Heart left ventricle (tissue), 13 donors: ENCODE data around the gene S100P.

Experiments
- POLR2A ChIP-seq, 2 donors: fragments of 450-650 bp; IDR thresholded peaks; one replicate each; pipeline ENCODE4 v1.6.1; 2017; ENCODE audit warnings: antibody characterized with exemption in 2 of 2, mild to moderate bottlenecking in 2 of 2, moderate library complexity in 2 of 2
- TF ChIP-seq, protein P1 (sequence below), 12 donors: fragments of 200-600 bp; sonication (generic) in 4 of 12; IDR thresholded peaks; one replicate each; pipeline versions ENCODE4 v1.5.0 to v1.8.0; 2018 to 2022; ENCODE audit warnings: antibody characterized with exemption in 12 of 12, mild to moderate bottlenecking in 5 of 12
- donor health status: ischemic (EF 13 %, LVEDD 7.1; RV severe dilation, severe dysfunction).
- donor health status: DM: no; HTN: yes; CAD: no.
- donor health status: DM: no; HTN: no; CAD: no.
- donor health status: ischemic (EF 25% LVEDD 6.9; RV normal size, moderate dysfunction).
- donor health status: ischemic (EF 25% LVEDD 5.7; RV mildly dilated, moderate dysfunction).
- donor health status: ischemic (EF 35%, LVEDD 5.7; RV mildly dilated, moderate dysfunction).
- donor health status: nonischemic (EF 11% LVEDD 7.7; RV severe dilation, severe dysfunction).
- donor health status: DM: yes; HTN: yes; CAD: no.
- donor health status: PGD.
- donor health status: ischemic (EF 29% LVEDD 5.4; RV normal size, mild dysfunction).
- donor health status: nonischemic (EF 23%, LVEDD 6.1; RV moderate dilation, normal function).

DNA sequence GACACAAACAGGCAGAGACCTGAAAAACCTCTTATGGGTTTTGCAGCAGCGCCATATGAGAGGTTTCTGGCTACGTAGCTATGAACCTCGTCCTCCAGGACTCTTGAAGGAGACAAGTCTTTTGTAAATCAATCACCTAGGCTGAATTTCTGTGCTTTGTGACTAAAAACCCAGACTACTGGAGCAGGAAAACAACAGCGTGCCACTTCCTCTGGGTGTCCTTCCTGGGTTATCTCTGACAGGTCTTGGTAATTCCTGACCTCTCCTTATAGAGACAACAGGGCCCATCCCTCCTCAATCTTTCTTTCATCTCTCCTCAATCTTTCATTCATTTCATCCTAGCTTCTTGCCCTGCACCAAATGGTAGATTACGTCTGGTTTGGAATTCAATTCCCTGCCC is 5.7 kb downstream of the S100P start:
- TF ChIP-seq, protein P1, sequence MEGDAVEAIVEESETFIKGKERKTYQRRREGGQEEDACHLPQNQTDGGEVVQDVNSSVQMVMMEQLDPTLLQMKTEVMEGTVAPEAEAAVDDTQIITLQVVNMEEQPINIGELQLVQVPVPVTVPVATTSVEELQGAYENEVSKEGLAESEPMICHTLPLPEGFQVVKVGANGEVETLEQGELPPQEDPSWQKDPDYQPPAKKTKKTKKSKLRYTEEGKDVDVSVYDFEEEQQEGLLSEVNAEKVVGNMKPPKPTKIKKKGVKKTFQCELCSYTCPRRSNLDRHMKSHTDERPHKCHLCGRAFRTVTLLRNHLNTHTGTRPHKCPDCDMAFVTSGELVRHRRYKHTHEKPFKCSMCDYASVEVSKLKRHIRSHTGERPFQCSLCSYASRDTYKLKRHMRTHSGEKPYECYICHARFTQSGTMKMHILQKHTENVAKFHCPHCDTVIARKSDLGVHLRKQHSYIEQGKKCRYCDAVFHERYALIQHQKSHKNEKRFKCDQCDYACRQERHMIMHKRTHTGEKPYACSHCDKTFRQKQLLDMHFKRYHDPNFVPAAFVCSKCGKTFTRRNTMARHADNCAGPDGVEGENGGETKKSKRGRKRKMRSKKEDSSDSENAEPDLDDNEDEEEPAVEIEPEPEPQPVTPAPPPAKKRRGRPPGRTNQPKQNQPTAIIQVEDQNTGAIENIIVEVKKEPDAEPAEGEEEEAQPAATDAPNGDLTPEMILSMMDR (IDR thresholded peaks at IDR 0.05): no peak
- no peak for TF ChIP-seq POLR2A (IDR thresholded peaks at IDR 0.05)
